ENCODE measurements around the gene EPC1. TPM values are rescaled to one million over a fixed set of nuclear protein-coding genes. Genes with fewer than 3 reads are reported as not detected.

EPC1 gene
- total and polyA plus RNA-seq, 9 donors, result 32.5 to 42.5 (median 38.0) TPM

DNA sequence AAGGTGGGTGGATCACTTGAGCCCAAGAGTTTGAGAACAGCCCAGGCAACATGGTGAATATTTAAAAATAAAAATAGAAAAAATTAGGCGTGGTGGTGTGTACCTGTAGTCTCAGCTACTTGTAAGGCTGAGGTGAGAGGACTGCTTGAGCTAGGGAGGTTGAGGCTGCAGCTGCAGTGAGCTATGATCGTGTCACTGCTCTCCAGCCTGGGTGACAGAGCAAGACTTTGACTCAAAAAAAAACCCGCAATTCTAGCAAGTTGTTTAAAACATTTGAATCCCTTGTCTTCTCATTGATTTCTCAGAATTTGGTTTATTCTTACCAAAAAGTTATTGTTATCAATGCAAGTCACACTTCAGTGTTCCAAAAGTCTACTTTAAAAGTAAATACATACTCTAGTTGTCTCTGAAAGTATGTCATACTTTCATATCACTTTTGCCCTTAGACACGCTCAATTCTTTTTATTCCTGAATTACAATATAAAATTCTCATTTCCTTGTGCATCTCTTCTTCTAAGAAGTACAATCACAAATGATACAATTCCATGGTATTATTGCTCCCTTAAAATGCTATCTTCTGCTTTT, 6.3 kb downstream of the EPC1 start:
- no peak overlapping the region for H3K27ac ChIP-seq (ENCODE audit: low read length)
- H3K4me1 ChIP-seq (ENCODE audit: control insufficient read depth, insufficient read depth, low read length), result peaks cover 6% of the 10 kb centered on the region
- 66% methylated on average over 2 of the region's 4 CpGs for WGBS (ENCODE audit: insufficient coverage)
- no peak for DNase-seq
- H3K27me3 ChIP-seq (ENCODE audit: control insufficient read depth, insufficient read depth, low read length), result no peaks in the 10 kb centered on the region
- H3K36me3 ChIP-seq (ENCODE audit: control insufficient read depth, insufficient read depth, low read length), result peaks cover 5% of the 10 kb centered on the region
- H3K4me3 ChIP-seq (ENCODE audit: low read length), result no peak overlapping the region
- H3K9me3 ChIP-seq (replicated peaks; ENCODE audit: control insufficient read depth, low read depth, low read length), result no peaks in the 10 kb centered on the region

GRCh38 chr10:32338262-32338661, 8.7 kb downstream of the EPC1 start:
- H3K4me1 ChIP-seq (ENCODE audit: control insufficient read depth, insufficient read depth, low read length), result peaks cover 5% of the 10 kb centered on the region
- 95% methylated on average over 3 of the region's 3 CpGs for WGBS (ENCODE audit: insufficient coverage)
- no peak overlapping the region for H3K27ac ChIP-seq (ENCODE audit: low read length)
- no peaks in the 10 kb centered on the region for H3K9me3 ChIP-seq (replicated peaks; ENCODE audit: control insufficient read depth, low read depth, low read length)
- peaks cover 5% of the 10 kb centered on the region for H3K36me3 ChIP-seq (ENCODE audit: control insufficient read depth, insufficient read depth, low read length)
- DNase-seq, result no peak
- H3K27me3 ChIP-seq (ENCODE audit: control insufficient read depth, insufficient read depth, low read length), result no peaks in the 10 kb centered on the region
- H3K4me3 ChIP-seq (ENCODE audit: low read length), result no peak overlapping the region

DNA sequence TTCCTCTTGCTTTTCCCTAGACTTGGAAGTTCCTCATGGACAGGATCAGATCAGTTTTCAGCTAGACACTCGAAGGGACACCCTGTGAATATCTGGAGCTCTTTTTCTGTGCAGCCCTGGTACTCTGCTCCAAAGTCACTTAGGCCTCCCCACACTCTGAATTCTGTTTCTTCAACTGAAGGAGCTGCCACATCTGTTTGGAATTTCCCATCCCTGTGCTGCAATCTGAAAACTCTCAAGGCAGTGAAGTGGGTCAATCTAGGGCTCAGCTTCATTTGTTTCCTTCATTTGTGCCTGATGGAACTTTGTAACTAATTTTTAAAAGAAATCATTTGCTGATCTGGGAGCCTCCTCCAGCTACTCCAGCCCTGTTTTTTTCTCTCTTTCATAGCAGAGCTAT, 9.6 kb downstream of the EPC1 start:
- peaks cover 4% of the 10 kb centered on the region for H3K36me3 ChIP-seq (ENCODE audit: control insufficient read depth, insufficient read depth, low read length)
- peaks cover 7% of the 10 kb centered on the region for H3K4me1 ChIP-seq (ENCODE audit: control insufficient read depth, insufficient read depth, low read length)
- H3K27me3 ChIP-seq (ENCODE audit: control insufficient read depth, insufficient read depth, low read length), result no peaks in the 10 kb centered on the region
- 100% methylated on average over 1 of the region's 1 CpG for WGBS (ENCODE audit: insufficient coverage)
- H3K27ac ChIP-seq (ENCODE audit: low read length), result no peak overlapping the region
- H3K9me3 ChIP-seq (replicated peaks; ENCODE audit: control insufficient read depth, low read depth, low read length), result no peaks in the 10 kb centered on the region
- H3K4me3 ChIP-seq (ENCODE audit: low read length), result no peak overlapping the region
- no peak for DNase-seq

DNA sequence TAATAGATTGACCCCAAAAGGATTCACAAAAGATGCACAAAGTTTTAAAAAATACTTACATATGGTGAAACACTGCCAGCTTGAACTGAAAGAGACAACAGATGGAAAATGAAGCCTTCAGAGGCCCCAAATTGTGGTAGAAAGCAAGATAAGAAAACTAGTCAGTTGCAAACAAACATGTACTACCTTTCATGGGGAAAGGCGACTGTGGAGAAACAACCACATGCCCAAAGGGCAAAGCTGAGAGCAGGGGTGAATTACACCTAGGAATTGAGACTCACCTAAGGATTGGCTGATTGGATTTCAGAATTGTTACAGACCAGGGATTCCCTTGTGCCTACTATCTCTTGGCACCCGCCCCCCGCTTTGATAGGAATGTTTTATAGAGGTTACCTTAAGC, 13.1 kb downstream of the EPC1 start:
- Histone ChIP-seq H3K4me3 (ENCODE audit: low read length) (no peak overlapping the region), H3K9me3 (replicated peaks; ENCODE audit: control insufficient read depth, low read depth, low read length) (no peaks in the 10 kb centered on the region), H3K27ac (ENCODE audit: low read length) (no peak overlapping the region), H3K36me3 (ENCODE audit: control insufficient read depth, insufficient read depth, low read length) (peaks cover 4% of the 10 kb centered on the region), H3K27me3 (ENCODE audit: control insufficient read depth, insufficient read depth, low read length) (no peaks in the 10 kb centered on the region), H3K4me1 (ENCODE audit: control insufficient read depth, insufficient read depth, low read length) (peaks cover 10% of the 10 kb centered on the region)
- WGBS (ENCODE audit: insufficient coverage), result 80% methylated on average over 1 of the region's 3 CpGs
- DNase-seq, result no peak

DNA sequence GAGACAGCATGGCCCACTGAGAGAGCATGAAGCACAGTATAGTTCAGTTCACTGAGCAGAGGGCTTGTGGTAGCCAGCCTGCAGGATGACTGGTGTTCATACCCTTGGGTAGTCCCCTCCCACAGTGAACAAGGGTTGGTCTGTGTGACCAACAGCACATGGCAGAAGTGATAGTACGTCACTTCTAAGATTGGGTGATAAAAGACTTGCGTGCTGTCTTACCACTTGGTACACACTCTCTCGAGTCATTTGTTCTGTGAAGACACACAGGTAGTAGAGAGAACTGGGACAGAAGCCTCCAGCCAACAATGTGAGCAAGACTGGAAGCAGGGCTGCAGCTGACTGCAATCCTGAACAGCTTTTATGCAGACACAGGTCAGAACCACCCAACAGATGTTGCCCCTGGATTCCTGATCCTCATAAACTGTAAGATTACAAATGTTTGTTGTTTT, 14.6 kb downstream of the EPC1 start:
- no peaks in the 10 kb centered on the region for H3K27me3 ChIP-seq (ENCODE audit: control insufficient read depth, insufficient read depth, low read length)
- no peak for DNase-seq
- no peak overlapping the region for H3K4me3 ChIP-seq (ENCODE audit: low read length)
- peaks cover 4% of the 10 kb centered on the region for H3K36me3 ChIP-seq (ENCODE audit: control insufficient read depth, insufficient read depth, low read length)
- WGBS (ENCODE audit: insufficient coverage), result 83% methylated on average over 2 of the region's 3 CpGs
- peaks cover 7% of the 10 kb centered on the region for H3K4me1 ChIP-seq (ENCODE audit: control insufficient read depth, insufficient read depth, low read length)
- H3K27ac ChIP-seq (ENCODE audit: low read length), result no peak overlapping the region
- no peaks in the 10 kb centered on the region for H3K9me3 ChIP-seq (replicated peaks; ENCODE audit: control insufficient read depth, low read depth, low read length)

DNA sequence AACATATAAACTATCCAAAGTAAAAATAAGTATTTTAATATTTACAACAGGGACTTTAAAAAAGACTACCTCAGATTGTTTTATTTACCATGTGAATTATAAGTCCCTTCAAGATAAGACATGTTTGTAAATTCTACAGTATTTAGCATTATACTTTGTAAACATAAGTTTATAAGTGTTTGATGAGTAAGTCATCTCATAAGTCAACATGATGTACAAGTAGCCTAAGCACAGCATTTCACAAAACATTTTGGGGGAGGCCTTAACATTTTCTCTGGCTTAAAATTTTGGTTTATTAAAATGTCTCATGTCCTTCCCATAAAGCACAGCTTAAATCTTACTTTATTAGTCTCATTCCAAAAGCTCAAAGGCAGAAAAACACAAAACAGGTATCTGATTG, 15.4 kb downstream of the EPC1 start:
- DNase-seq, result no peak
- no peak overlapping the region for H3K4me3 ChIP-seq (ENCODE audit: low read length)
- H3K4me1 ChIP-seq (ENCODE audit: control insufficient read depth, insufficient read depth, low read length), result peaks cover 7% of the 10 kb centered on the region
- H3K27me3 ChIP-seq (ENCODE audit: control insufficient read depth, insufficient read depth, low read length), result no peaks in the 10 kb centered on the region
- no peaks in the 10 kb centered on the region for H3K9me3 ChIP-seq (replicated peaks; ENCODE audit: control insufficient read depth, low read depth, low read length)
- H3K36me3 ChIP-seq (ENCODE audit: control insufficient read depth, insufficient read depth, low read length), result peaks cover 4% of the 10 kb centered on the region
- no peak overlapping the region for H3K27ac ChIP-seq (ENCODE audit: low read length)

GRCh38 chr10:32330214-32330613, 16.7 kb downstream of the EPC1 start:
- 29% methylated on average over 1 of the region's 2 CpGs for WGBS (ENCODE audit: insufficient coverage)
- H3K27ac ChIP-seq (ENCODE audit: low read length), result no peak overlapping the region

DNA sequence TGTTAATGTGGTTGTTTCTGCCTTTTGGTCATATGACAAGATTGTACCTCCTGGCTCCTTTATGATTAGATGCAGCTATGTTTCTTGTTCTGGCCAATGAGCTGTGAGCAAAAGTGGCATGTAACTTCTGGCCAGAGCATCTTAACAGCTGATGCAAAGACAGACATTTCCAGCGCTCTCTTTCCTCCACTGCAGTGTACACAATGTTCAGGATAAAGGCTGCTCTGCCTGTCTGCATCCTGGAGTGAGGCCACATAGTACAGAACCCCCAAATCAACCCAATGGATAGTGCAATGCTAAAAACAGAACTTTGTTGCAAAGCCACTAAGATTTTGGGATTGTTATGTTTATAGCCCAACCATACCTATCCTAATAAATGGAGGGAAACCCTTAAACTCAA, 17.9 kb downstream of the EPC1 start:
- Histone ChIP-seq H3K4me3 (ENCODE audit: low read length) (no peak overlapping the region), H3K27me3 (ENCODE audit: control insufficient read depth, insufficient read depth, low read length) (no peaks in the 10 kb centered on the region), H3K9me3 (replicated peaks; ENCODE audit: control insufficient read depth, low read depth, low read length) (no peaks in the 10 kb centered on the region), H3K4me1 (ENCODE audit: control insufficient read depth, insufficient read depth, low read length) (peaks cover 9% of the 10 kb centered on the region), H3K27ac (ENCODE audit: low read length) (no peak overlapping the region), H3K36me3 (ENCODE audit: control insufficient read depth, insufficient read depth, low read length) (peaks cover 3% of the 10 kb centered on the region)
- WGBS (ENCODE audit: insufficient coverage), result no CpG with 5 or more reads among the region's 1 CpG
- no peak for DNase-seq

More at GRCh38 chr10:32330214-32330613, 16.7 kb downstream of the EPC1 start:
- H3K4me1 ChIP-seq (ENCODE audit: control insufficient read depth, insufficient read depth, low read length), result peaks cover 9% of the 10 kb centered on the region
- H3K9me3 ChIP-seq (replicated peaks; ENCODE audit: control insufficient read depth, low read depth, low read length), result no peaks in the 10 kb centered on the region
- H3K36me3 ChIP-seq (ENCODE audit: control insufficient read depth, insufficient read depth, low read length), result peaks cover 4% of the 10 kb centered on the region
- H3K4me3 ChIP-seq (ENCODE audit: low read length), result no peak overlapping the region
- H3K27me3 ChIP-seq (ENCODE audit: control insufficient read depth, insufficient read depth, low read length), result no peaks in the 10 kb centered on the region
- DNase-seq, result no peak

- H3K4me1 ChIP-seq (ENCODE audit: control insufficient read depth, insufficient read depth, low read length), result peaks cover 6% of the 10 kb centered on the region
These were observed 18.5 kb downstream of the EPC1 start for GRCh38 chr10:32328499-32328898.

DNA sequence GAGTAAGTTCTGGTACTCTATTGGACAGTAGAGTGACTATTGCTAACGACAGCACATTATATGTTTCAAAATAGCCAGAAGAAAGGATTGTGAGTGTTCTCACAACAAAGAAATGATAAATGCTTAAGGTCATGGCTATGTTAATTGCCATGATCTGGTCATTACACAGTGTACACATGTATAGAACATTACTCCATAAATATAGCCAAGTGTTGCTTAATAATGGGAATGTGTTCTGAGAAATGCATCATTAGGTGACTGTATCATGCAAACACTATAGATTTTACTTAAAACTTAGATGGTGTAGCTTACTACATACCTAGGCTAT, 19.6 kb downstream of the EPC1 start:
- Histone ChIP-seq H3K4me1 (ENCODE audit: control insufficient read depth, insufficient read depth, low read length) (peaks cover 4% of the 10 kb centered on the region), H3K27ac (ENCODE audit: low read length) (no peak overlapping the region), H3K9me3 (replicated peaks; ENCODE audit: control insufficient read depth, low read depth, low read length) (no peaks in the 10 kb centered on the region), H3K4me3 (ENCODE audit: low read length) (no peak overlapping the region), H3K36me3 (ENCODE audit: control insufficient read depth, insufficient read depth, low read length) (no peaks in the 10 kb centered on the region), H3K27me3 (ENCODE audit: control insufficient read depth, insufficient read depth, low read length) (no peaks in the 10 kb centered on the region)
- DNase-seq, result no peak
- no CpG with 5 or more reads among the region's 1 CpG for WGBS (ENCODE audit: insufficient coverage)

More at GRCh38 chr10:32328499-32328898, 18.5 kb downstream of the EPC1 start:
- Histone ChIP-seq H3K27ac (ENCODE audit: low read length) (no peak overlapping the region), H3K4me3 (ENCODE audit: low read length) (no peak overlapping the region), H3K36me3 (ENCODE audit: control insufficient read depth, insufficient read depth, low read length) (no peaks in the 10 kb centered on the region), H3K9me3 (replicated peaks; ENCODE audit: control insufficient read depth, low read depth, low read length) (no peaks in the 10 kb centered on the region), H3K27me3 (ENCODE audit: control insufficient read depth, insufficient read depth, low read length) (no peaks in the 10 kb centered on the region)
- 100% methylated on average over 1 of the region's 3 CpGs for WGBS (ENCODE audit: insufficient coverage)
- no peak for DNase-seq
